GM18517 (cell line): ENCODE results near the gene TSPAN11.
"Not testable (repeated sequence)": the region's sequence is repeated elsewhere in the genome, so short reads cannot be mapped to it uniquely, and the experiment has no call there.

Experiments used
- ATAC-seq: cut with Tn5 transposase; IDR thresholded peaks from one replicate; pipeline ENCODE4 v1.9.1; 2021; ENCODE audit warnings: mild to moderate bottlenecking, moderate library complexity; ENCODE audit not compliant: unreplicated experiment

Gene TSPAN11

DNA sequence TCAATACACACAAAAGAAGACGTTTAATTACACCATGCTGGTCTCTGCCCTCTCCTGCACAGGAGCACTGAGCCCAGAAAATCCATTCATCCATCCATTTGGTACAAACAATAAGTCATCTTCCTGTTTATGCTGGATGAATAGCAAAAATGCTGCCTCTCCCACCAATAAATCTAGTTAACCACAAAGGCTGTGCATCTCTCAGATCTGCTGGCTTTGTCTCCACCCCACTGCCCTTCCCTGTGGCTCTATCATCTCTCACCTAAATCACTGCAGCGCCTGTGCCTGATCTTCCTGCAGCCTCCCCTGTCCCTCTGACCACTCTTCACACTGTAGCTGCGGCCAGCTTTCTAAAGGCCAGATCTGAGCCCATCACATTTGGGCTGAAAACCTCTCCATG lies 74.2 kb downstream of the TSPAN11 start:
- ATAC-seq = no peak

DNA sequence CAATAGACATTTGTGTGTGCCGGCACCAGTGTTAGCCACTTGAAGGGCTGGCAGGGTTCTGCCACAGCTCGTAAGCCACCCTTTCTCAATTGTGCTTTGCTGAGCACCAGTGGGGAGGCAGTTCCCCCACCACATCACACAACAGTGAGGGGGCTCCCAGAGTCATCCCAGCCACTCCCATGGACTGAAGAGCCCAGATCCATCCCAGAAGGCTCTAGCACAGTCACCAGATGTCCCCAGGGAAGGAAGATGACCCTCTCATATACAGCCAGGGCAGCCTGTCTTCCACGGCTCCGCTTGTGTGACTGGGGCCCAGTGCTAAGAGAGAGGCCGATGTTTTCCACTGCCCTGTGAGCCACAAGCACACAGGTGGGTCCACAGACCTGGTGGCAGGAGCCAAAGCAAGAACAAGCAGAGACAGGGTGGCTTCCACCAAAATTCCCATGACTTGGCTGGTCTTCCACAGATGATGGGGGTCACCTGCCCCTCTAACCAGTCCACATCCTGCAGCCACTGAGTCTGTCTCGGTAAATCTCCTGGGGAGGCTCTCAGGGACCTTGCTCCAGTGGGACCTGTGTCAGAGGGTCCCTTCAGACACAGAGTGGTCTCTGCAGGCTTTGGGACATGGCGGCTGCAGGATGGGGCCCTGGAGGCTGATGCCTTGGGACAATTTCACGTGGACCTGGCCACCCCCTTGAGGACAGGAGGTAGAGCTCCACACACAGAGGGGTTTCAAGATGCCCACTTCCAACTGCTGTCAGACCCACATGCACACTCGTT lies 75.2 kb downstream of the TSPAN11 start:
- no peak for ATAC-seq

DNA sequence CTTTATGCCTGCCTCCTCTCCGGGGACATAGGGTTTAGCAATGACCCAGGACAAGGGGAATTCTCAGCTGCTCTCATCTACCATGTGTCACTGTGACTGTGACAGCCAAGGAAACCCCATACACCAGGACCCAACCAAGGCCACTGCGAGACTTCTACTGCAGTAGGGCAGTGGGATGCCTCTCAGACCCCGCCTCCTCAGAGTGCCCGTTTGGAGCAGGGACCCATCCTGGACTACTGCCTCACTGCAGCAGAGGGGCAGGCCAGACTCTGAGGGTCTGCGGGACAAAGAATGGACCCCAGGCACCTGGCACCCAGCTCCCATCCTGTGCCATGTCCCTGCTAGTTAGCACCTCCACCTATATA lies 75.8 kb downstream of the TSPAN11 start:
- no peak for ATAC-seq

DNA sequence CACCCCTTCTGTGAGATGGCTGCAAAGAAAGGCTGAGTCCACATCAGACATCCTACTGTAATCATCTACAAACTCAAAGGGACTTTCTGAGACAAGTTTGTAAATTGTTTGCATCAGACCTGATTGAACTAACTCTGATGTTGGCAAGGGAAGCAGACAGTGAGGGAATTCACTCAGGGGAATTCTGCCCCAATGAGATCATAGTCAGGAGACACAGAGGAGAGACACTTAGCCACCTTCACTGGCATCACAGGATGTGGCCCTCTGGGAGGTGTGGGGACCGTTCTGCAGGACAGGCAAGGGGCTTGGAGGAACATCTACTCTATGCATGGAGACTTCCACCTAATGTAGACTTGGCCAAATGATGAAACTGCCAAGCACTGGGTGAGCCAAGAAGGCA lies 76.5 kb downstream of the TSPAN11 start:
- no peak for ATAC-seq

DNA sequence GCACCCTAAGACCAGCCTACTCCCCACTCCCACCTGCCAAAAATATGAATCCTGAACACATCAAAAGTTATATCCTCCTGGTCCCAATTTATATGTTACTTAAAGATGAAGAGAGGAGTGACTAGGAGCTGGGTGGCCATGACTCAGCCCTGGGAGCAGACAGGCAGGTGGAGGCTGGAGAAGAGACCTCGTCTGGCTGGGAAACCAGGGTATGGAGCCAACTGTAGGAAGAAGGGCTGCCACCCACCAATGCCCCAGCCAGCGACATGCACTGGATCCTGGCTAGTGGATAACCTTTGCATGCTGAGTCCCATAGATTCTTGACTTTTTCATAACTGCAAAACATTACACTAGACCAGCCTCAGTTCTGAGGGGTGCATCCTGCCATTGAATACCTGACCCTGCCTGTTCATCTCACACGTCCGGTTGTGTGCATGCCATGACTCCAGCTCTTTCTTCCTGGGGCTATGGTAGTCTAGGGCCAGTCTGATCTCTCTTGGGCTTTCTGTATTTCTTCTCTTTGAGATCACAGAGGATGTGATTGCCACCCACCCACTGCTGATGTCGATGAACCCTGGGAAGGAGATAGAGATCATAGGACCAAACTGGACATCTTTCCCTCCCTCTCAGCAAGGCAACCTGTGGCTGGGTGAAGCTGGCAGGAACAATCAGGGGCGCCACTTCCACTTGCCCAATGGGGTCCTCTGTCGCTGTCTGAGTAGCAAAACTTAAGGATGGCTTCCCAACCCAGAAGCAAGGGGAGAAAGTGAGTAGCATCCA lies 77.5 kb downstream of the TSPAN11 start:
- ATAC-seq = no peak

DNA sequence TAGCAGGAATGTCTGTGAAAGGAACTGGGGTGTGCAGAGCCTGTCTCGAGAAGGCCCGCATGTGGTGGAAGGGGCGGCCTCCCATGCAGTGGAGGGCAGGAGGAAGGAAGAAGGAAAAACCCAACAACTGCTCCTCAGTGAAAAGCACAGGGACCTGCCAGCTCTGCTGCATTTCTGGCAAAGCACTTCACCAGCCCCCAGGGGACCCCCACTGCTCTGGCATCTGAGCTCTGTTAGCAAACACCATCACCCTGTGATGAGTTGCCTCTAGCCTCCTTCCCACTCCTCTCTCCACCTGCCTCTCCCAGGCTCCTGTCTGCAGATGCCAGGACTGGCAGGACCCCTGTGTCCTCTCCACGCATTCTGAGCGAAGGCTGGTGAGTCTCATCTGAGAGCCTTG lies 78.1 kb downstream of the TSPAN11 start:
- ATAC-seq = no peak

DNA sequence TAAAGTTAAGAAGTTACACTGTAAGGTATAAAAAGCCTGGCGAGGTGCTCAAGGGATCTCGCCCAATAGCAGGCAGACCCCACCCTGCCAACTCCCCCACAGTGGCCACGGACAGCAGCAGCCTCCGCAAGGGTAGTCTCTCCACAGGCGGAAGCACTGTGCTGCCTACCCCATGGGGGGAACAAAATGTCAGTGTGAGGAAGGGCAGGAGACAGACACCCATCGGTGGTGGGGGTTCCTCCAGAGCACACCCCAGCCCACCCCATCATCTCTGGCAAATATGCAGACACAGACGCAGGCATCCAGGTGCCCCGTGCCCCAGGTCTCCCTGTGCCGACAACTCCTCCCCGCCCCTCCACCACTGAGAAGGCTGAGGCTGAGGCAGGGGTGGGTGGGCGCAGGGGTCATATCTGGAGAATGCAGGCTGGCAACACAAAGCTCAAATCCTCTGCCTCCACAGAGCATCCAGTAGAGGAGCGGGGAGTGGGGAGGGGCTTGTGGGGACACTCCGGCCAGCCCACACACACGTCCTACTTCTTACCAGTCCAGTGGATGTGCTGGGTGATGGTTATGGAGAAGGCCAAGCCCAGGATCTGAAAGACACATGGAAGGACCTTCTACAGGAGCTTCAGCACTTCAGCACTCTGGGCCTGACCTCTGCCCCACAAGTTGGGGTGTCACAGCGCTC lies 78.9 kb downstream of the TSPAN11 start:
- ATAC-seq = no peak

DNA sequence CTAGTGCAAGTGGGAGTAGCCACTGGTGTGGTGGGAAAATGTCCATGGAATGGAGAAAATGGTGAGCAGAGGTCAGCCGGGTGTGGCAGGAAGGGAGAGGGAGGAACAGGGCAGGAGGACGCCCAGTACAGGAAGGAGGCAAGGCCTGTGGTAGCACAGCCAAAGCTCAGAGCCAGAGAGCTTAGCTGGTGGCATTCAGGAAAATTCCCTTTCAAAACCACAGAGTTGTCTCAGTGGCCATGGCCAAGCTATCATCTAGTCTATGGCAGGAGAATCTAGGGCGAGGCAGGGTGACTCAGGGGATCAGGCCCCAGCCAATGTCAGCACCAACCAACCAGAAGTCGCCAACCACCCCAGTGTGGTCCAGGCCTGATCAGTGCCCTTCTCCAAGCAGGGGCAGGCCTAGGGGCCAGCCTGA lies 79.4 kb downstream of the TSPAN11 start:
- ATAC-seq = no peak

DNA sequence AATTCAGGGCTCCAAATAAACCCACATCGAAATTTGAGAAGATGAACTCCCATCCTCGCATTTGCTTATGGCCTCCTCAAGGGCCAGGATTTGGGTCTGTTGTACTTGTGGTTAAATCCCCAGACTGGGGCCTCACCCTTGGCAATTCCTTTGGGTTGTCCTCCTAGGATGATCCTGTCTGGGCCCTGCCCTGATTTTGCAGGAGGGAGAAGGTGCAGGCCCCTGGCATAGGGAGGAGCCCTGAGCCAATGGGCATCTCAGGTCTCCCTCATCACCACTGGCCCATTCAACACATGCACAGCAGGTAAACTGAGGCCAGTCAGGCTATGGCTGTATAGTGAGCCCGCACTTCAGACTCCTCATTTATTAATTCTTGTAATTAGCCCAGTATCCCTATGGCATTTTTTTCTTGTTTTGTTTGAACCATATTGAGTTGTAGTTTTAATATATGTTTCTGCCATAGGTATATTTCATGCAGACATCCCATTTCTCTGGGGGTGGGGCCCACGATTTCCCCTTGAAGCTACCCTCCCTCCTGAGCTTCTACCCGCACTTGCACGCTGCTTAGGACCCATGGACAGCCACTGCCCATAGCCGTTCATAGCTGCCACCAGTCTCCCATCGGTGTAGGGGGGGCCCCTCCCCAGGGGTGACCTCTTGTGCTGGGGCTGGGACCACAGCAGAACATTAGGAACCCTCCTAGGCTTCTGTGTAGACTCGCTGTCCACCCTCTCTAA lies 80.0 kb downstream of the TSPAN11 start:
- no peak for ATAC-seq

DNA sequence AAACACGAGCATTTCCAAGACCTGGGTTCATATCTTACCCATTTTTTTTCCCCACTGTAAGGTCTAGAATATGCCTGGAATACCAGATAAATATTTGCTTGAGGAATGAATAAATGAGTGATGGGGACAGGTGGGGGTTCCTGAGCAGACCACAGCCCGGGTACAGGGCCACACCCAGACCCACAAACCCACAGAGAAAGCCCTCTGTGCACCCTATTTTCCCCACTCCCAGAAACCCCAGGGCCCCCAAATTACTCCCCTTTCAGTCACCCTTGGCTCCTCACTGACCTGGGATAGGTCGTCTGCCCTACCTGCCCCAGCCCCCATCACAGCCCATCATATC lies 80.6 kb downstream of the TSPAN11 start:
- no peak for ATAC-seq

DNA sequence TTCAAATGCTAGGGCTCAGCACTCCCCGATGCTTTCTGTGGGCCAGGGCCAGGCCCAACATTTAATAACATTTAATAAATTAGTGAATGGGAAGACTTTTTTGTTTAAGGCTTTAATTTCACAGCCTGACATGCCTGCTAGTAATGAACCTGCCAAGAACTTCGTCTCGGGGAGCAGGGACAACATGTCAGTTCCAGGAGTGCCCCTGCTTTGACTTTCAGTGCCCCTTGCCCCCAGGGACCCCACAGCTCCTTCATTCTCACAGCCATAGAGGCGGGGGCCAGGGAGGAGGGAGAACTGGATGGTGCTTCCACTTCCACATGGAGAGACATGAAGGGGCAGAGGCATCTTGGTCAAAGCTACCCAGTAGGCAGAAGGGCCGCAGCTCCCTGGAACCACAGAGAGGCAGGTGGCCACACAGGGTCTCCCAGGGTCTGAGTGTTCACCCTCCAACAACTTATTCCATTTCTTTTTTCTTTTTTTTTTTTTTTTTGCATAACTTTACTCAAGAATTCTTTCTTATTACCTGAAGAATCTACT lies 81.2 kb downstream of the TSPAN11 start:
- no peak for ATAC-seq

DNA sequence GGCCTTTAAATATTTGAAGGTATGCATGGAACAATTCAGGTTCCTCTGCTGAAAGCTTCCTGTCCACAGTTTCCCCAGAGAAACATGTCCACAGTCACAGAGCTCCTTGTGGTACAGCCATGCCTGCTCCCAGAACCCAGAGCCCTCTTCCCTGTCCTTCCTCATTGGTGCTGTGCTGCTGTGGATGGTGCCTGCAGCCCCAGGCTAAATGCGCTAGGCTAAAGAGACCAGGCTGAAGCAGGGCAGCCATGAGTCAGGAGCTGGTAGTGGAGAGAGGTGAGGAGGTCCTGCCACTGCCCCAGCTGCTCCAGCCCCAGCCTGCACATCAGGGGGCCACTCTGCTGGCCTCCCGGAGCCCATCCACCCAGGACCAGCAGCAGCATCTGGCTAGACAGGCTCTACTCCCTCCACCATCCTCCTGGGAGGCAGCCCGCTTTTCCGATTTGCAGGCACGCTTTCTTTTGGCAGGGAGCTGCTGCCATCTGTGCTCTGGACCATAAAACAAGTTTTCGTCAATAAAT lies 81.8 kb downstream of the TSPAN11 start:
- no peak for ATAC-seq

DNA sequence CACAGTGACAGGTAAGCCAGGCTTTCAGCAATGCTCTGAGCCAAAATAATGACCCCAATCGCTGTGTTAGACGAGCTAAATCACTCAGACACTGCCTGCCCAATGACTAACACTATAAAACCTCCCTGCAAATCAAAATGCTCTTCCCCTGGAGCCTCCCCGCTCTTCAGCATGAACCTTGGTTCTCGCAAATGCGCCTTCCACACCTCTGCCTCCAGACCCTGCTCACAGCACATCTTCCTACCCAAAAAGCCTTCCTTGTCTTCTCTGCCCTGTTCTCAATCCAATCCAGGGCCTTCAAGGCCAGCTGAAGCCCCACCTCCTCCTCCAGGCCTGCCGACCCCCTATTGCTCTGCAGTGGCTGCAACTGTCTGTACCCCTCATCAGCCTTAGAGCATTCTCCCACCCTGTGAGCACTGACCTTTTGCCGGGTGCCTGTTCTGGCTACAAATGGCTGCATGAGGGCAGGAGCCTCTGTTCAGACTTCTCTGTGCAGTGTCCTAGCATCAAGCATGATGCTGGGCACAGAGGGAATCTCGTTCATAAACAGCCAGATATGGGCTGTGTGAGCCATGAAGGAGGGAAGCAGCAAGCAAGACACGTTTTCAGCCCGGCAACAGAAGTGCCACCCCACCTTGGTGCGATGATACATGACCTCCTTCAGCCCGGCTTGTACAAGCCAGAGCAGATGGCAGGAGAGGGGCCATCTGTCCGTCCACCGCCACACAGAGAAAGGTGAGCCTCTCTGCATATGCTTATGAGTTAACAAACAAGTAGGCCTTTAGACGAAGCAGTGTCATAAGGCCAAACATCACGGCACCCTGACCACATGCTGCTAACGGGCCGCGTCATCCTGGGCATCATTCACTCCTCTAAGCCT lies 82.7 kb downstream of the TSPAN11 start:
- no peak for ATAC-seq

DNA sequence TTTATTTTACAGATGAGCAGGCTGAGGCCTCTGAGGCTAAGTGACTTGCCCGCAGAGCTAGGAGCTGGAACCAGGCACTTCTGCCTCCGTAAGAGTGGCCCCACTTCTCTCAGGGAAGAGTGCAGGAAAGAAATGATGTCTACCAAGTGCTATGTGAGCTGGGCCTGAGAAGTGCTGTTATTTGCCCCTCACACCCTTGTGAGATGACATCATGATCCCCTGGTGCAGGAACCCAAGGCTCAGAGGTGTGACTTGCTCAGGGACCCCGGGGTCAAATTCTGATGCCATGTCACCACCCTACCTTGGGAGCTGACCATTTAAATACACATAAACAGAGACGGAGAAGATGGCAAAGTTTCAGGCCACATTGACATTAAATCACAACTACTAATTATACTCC lies 83.4 kb downstream of the TSPAN11 start:
- no peak for ATAC-seq

DNA sequence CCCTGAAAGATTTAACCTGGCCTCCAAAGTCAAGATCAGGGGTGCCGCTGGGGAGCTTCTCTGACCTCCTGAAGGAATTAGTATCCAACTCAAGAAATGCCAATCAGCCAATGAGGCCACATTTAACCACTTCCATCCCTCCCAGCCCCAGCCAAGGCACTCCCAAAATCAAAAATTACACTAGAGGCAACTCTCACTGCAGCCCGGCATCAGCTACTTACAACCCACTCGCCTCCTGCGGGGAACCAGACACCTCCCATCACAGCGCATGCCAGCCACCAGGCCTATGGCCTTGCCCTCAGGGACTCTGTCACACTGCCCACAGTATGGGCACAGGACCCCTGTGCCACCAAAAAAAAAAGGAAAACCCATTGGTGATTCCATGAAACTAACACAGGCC lies 84.8 kb downstream of the TSPAN11 start:
- ATAC-seq = no peak

DNA sequence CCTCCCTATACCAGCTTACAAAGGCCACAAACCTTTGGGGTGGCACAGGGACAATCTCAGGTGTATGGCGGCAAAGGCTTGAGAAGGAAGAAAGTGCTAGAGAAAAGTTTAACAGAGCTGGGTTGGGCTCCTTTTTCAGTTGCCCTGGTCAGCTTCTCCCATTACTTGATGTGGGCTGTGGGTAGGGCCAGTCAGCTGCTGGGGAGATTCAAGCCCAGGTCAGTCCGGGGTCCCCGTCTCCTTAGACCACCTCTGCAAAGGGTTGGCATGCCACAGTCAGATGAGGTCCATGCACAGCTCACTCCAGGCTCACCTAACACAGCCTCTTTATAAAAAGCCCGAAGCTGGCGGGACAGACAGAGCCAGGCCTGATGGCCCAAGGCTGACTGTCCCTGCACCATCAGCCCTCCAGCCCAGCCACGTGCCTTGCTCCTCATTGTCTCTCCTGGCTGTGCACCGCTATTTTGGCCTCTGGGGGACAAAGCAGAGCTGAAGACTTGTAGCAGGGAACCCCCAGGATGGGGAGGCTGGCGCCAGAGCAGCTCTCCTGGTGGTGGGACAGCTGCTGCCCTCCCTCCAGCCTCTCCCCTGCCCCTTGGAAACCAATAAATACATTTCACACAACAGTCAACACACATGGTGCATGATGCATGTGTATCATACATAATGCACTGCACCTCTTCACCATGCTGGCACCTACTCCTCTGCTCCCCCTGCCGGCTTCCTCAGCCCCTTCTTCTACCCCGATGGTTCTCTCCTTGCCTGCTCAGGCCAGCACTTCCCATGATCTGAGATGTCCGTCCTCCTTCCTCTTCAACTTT lies 85.4 kb downstream of the TSPAN11 start:
- no peak for ATAC-seq

DNA sequence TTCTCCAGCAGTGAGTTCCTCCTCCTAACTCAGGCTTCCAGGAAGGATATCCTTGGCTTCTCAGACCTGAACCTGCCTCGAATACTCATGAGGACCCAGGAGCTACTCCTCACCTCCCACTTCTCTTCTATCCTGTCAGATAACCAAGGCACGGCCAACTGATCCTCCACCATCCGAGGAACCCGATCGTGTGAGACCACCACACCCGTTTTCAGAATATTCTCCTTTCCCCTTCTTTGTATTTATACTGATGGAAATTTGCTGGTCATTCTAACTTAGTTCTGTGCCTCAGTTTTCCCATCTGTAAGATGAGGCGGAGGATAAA lies 86.0 kb downstream of the TSPAN11 start:
- ATAC-seq = not testable (repeated sequence)

DNA sequence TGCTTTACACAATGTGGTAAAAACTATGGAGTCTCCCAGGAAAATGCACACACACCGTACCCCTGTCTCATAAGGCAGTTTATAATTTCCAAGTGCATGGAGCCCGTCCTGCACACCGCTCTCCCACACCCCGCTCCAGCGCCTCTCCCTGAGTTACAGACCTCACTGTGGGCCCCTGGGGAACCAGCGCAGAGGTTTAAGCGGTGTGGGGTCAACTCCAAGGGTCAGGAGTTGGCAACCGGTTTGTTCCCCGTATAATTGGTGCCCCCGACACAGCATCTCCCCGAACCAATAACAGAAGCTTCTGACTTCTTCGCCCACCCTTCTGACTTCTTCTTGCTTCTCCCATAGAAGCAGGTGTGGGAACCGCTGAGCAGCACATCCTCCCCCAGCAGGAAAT lies 88.7 kb downstream of the TSPAN11 start:
- no peak for ATAC-seq

DNA sequence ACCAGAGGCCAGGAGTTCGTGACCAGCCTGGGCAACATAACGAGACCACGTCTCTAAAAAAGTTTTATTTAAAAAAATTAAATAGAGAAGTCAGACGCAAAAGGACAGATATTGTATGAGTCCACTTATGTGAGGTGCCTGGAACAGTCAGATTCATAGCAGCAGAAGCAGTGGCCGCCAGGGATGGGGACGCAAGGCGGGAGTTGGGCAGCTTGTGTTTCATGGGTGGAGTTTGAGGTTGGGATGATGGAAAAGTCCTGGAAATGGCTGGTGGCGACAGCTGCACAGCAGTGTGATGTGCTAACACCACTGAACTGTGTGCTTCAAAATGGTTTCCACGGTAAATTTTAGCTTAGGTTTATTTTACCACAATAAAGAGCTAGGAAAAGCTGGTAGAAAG lies 89.5 kb downstream of the TSPAN11 start:
- ATAC-seq = no peak
